ENCODE measurements around the gene CLEC4G. TPM values are rescaled to one million over a fixed set of nuclear protein-coding genes. Genes with fewer than 3 reads are reported as not detected.

Gene CLEC4G
- total RNA-seq, 4 donors from 2014 or later = 0.36 to 2.3 TPM; not detected in 2

GRCh38 chr19:7680606-7681339, 51.1 kb downstream of the CLEC4G start, which contains the start of gene TRAPPC5:
TSS of gene TRAPPC5 (plus strand) at chr19:7680833. CDS start at chr19:7682254, 1,421 bp downstream.
- no peak for TF ChIP-seq POLR2A (IDR thresholded peaks at IDR 0.05)
- no peak for TF ChIP-seq CTCF (IDR thresholded peaks at IDR 0.05)
- H3K4me3 ChIP-seq (ENCODE audit: low read depth, poor library complexity, severe bottlenecking) = peak within 1 kb of the TSS; percentile 95
- intact Hi-C loops (cut with DNase I; ENCODE audit: low total_unique reads) = loop anchor here (2.0 to 10.0 kb wide), 2 partner anchors 112 to 326 kb away; no protein-coding TSS in a partner anchor
- 1 to 2% methylated on average over 23 to 27 of the region's 79 CpGs for WGBS, 2 donors
- peak; percentile 67 to 96 for DNase-seq (ENCODE audit: low spot score in 2 of 2)

- intact Hi-C loops (cut with DNase I; ENCODE audit: low total_unique reads) = loop anchor here (2.0 to 10.0 kb wide), 2 partner anchors 111 to 325 kb away; no protein-coding TSS in a partner anchor
- TF ChIP-seq CTCF (IDR thresholded peaks at IDR 0.05) = no peak
Observed at GRCh38 chr19:7679771-7680605, 51.9 kb downstream of the CLEC4G start.

GRCh38 chr19:7678971-7679751, 52.7 kb downstream of the CLEC4G start:
- DNase-seq (ENCODE audit: low spot score in 2 of 2) = no peak
- intact Hi-C loops (cut with DNase I; ENCODE audit: low total_unique reads) = no loop called here
- no peak overlapping the region for H3K4me3 ChIP-seq (ENCODE audit: low read depth, poor library complexity, severe bottlenecking)

More at GRCh38 chr19:7679771-7680605, 51.9 kb downstream of the CLEC4G start:
- 40 to 43% methylated on average over 22 of the region's 22 CpGs for WGBS, 2 donors
- no peak for DNase-seq (ENCODE audit: low spot score in 2 of 2)
- no peak overlapping the region for H3K4me3 ChIP-seq (ENCODE audit: low read depth, poor library complexity, severe bottlenecking)

More at GRCh38 chr19:7678971-7679751, 52.7 kb downstream of the CLEC4G start:
- no peak for TF ChIP-seq CTCF (IDR thresholded peaks at IDR 0.05)
- no peak for TF ChIP-seq POLR2A (IDR thresholded peaks at IDR 0.05)
- 38 to 40% methylated on average over 28 to 30 of the region's 30 CpGs for WGBS, 2 donors

Other genes starting within 250 kb of the CLEC4G start
- gene PEX11G, start 243.1 kb downstream of the CLEC4G start, total RNA-seq = 1 to 10 TPM; 3.2 to 8.2 (median 4.7) TPM
- gene ZNF358, start 216.0 kb downstream of the CLEC4G start, total RNA-seq = 10 to 100 TPM; 30.4 to 42.8 (median 36.9) TPM
- 10 to 100 TPM; 15.2 to 37.7 (median 28.6) TPM for gene MCOLN1, start 209.5 kb downstream of the CLEC4G start, total RNA-seq
- 10 to 100 TPM; 58.3 to 89.8 (median 71.0) TPM for gene PNPLA6, start 196.4 kb downstream of the CLEC4G start, total RNA-seq
- 100 to 1,000 TPM in 3 of 4 donors, 10 to 100 TPM in 1; 75.3 to 174 (median 110) TPM for gene CAMSAP3, start 136.2 kb downstream of the CLEC4G start, total RNA-seq
- 10 to 100 TPM; 55.9 to 99.1 (median 67.7) TPM for gene XAB2, start 102.6 kb downstream of the CLEC4G start, total RNA-seq
- gene PET100, start 102.3 kb downstream of the CLEC4G start, total RNA-seq = 100 to 1,000 TPM in 1 of 4 donors, 10 to 100 TPM in 2, 1 to 10 TPM in 1; 9.0 to 267 (median 19.1) TPM
- 1 to 10 TPM in 3 of 4 donors, not detected in 1; 1.1 to 6.5 (median 4.2) TPM for gene PCP2, start 98.4 kb downstream of the CLEC4G start, total RNA-seq
- 100 to 1,000 TPM in 1 of 4 donors, 10 to 100 TPM in 3; 43.8 to 109 (median 69.9) TPM for gene STXBP2, start 95.0 kb downstream of the CLEC4G start, total RNA-seq
- not detected for gene RETN, start 63.1 kb downstream of the CLEC4G start, total RNA-seq
- not detected for gene MCEMP1, start 55.0 kb downstream of the CLEC4G start, total RNA-seq
- gene TRAPPC5, start 51.3 kb downstream of the CLEC4G start, total RNA-seq = 100 to 1,000 TPM; 115 to 197 (median 143) TPM
- gene FCER2, start 30.0 kb downstream of the CLEC4G start, total RNA-seq = not detected
- gene CD209, start 15.4 kb upstream of the CLEC4G start, total RNA-seq = 1 to 10 TPM in 2 of 4 donors, under 1 TPM in 2; 0.55 to 2.1 (median 1.4) TPM
- gene CLEC4M, start 31.1 kb upstream of the CLEC4G start, total RNA-seq = not detected
- gene EVI5L, start 98.1 kb upstream of the CLEC4G start, total RNA-seq = 10 to 100 TPM; 16.2 to 23.3 (median 20.0) TPM
- under 1 TPM; 0.72 to 0.93 (median 0.83) TPM for gene PRR36, start 142.3 kb upstream of the CLEC4G start, total RNA-seq
- gene LRRC8E, start 156.4 kb upstream of the CLEC4G start, total RNA-seq = 10 to 100 TPM; 27.3 to 31.8 (median 29.8) TPM
- 10 to 100 TPM; 23.1 to 47.8 (median 30.9) TPM for gene MAP2K7, start 171.8 kb upstream of the CLEC4G start, total RNA-seq
- gene TGFBR3L, start 182.7 kb upstream of the CLEC4G start, total RNA-seq = 1 to 10 TPM in 3 of 4 donors, not detected in 1; 1.5 to 3.7 (median 2.1) TPM
- gene SNAPC2, start 188.2 kb upstream of the CLEC4G start, total RNA-seq = 10 to 100 TPM; 15.7 to 26.4 (median 24.6) TPM
- gene CTXN1, start 194.0 kb upstream of the CLEC4G start, total RNA-seq = 1 to 10 TPM; 4.0 to 4.8 (median 4.0) TPM
- 100 to 1,000 TPM in 1 of 4 donors, 10 to 100 TPM in 3; 36.8 to 119 (median 51.7) TPM for gene TIMM44, start 211.6 kb upstream of the CLEC4G start, total RNA-seq